Medulla oblongata (tissue), 1 donor: ENCODE results near the gene UGT1A8.
"Not testable (repeated sequence)": the region's sequence is repeated elsewhere in the genome, so short reads cannot be mapped to it uniquely, and the experiment has no call there.

Source experiments
- DNase-seq: peaks from one replicate; pipeline ENCODE4 v3.0.0-alpha.2; 2015; ENCODE audit errors: extremely low spot score

The UGT1A8 gene

GRCh38 chr2:233639860-233640259 lies 22.4 kb downstream of the UGT1A8 start:
- no peak for DNase-seq

GRCh38 chr2:233643128-233643527 lies 25.7 kb downstream of the UGT1A8 start:
- no peak for DNase-seq

- DNase-seq, result not testable (repeated sequence)
Observed at GRCh38 chr2:233646033-233646432, 28.6 kb downstream of the UGT1A8 start.

- DNase-seq, result no peak
Observed at GRCh38 chr2:233650981-233651380, 33.5 kb downstream of the UGT1A8 start.

GRCh38 chr2:233651430-233651829 lies 34.0 kb downstream of the UGT1A8 start:
- DNase-seq, result no peak

- DNase-seq, result no peak
Observed at GRCh38 chr2:233654501-233654900, 37.1 kb downstream of the UGT1A8 start.

- DNase-seq, result no peak
Observed at GRCh38 chr2:233655043-233655442, 37.6 kb downstream of the UGT1A8 start.

- not testable (repeated sequence) for DNase-seq
Observed at GRCh38 chr2:233655943-233656342, 38.5 kb downstream of the UGT1A8 start.

- no peak for DNase-seq
Observed at GRCh38 chr2:233656443-233656842, 39.0 kb downstream of the UGT1A8 start.

- DNase-seq, result no peak
Observed at GRCh38 chr2:233658610-233659009, 41.2 kb downstream of the UGT1A8 start.

GRCh38 chr2:233663911-233664310 lies 46.5 kb downstream of the UGT1A8 start:
- DNase-seq, result no peak

GRCh38 chr2:233668605-233669260 lies 51.3 kb downstream of the UGT1A8 start:
- no peak for DNase-seq

GRCh38 chr2:233671290-233672161 lies 54.1 kb downstream of the UGT1A8 start, which contains the start of gene UGT1A9:
UGT1A9 (plus strand) TSS chr2:233671898; CDS start chr2:233671935, 37 bp downstream.
- DNase-seq, result no peak

GRCh38 chr2:233672886-233673285 lies 55.5 kb downstream of the UGT1A8 start:
- no peak for DNase-seq

GRCh38 chr2:233673896-233674295 lies 56.5 kb downstream of the UGT1A8 start:
- DNase-seq, result no peak

GRCh38 chr2:233674314-233674713 lies 56.9 kb downstream of the UGT1A8 start:
- no peak for DNase-seq

GRCh38 chr2:233674995-233675394 lies 57.6 kb downstream of the UGT1A8 start:
- no peak for DNase-seq

GRCh38 chr2:233676046-233676445 lies 58.6 kb downstream of the UGT1A8 start:
- DNase-seq, result no peak

GRCh38 chr2:233679196-233679595 lies 61.8 kb downstream of the UGT1A8 start:
- no peak for DNase-seq

GRCh38 chr2:233680361-233681045 lies 63.1 kb downstream of the UGT1A8 start:
- DNase-seq, result no peak

- no peak for DNase-seq
Observed at GRCh38 chr2:233681521-233682099, 64.2 kb downstream of the UGT1A8 start, which contains the start of gene UGT1A7. UGT1A7 (plus strand) TSS chr2:233681901; CDS start chr2:233681938, 37 bp downstream.

GRCh38 chr2:233684640-233685039 lies 67.2 kb downstream of the UGT1A8 start:
- no peak for DNase-seq
